Prostate gland (tissue), 2 donors: ENCODE measurements around the gene TGFBR3L. TPM values are rescaled to one million over a fixed set of nuclear protein-coding genes. Genes with fewer than 3 reads are reported as not detected.
A peak's percentile ranks its signal among the peaks of the same experiment; 100 is the strongest.

ENCODE experiments used
- DNase-seq: peaks from one replicate; pipeline ENCODE4 v3.0.0-alpha.2; 2019; ENCODE audit warnings: low spot score
- H3K27ac ChIP-seq, 2 donors: fragments of 200-600 bp; sonication (generic); 2 replicates each; pipeline ENCODE4 v1.5.1; 2017 to 2019
- H3K27me3 ChIP-seq: fragments of 200-600 bp; sonication (generic); replicated peaks from 2 replicates; pipeline ENCODE4 v1.5.1; 2019; ENCODE audit not compliant: insufficient read depth
- H3K36me3 ChIP-seq, 2 donors: fragments of 200-600 bp; sonication (generic); 1 replicate in 1 of 2; 2 replicates in 1 of 2; pipeline versions ENCODE4 v1.5.1 to v1.8.1; 2017 to 2019
- H3K4me1 ChIP-seq: fragments of 200-600 bp; sonication (generic); replicated peaks from 2 replicates; pipeline ENCODE4 v1.5.1; 2019
- H3K4me3 ChIP-seq, 2 donors: fragments of 200-600 bp; sonication (generic); 2 replicates each; pipeline ENCODE4 v1.5.1; 2017 to 2019
- H3K9me3 ChIP-seq: fragments of 200-600 bp; sonication (generic); 2 replicates; pipeline ENCODE4 v1.5.1; 2017
- CTCF ChIP-seq, 4 experiments: fragments of 200-600 bp in 2 of 4; fragments of 450-650 bp in 2 of 4; sonication (generic) in 2 of 4; IDR thresholded peaks; 1 replicate in 3 of 4; 2 replicates in 1 of 4; pipeline ENCODE4 v1.5.1; 2016 to 2019; ENCODE audit warnings: antibody characterized with exemption in 4 of 4, mild to moderate bottlenecking in 2 of 4, moderate library complexity in 2 of 4
- POLR2A ChIP-seq: fragments of 450-650 bp; IDR thresholded peaks from one replicate; pipeline ENCODE4 v1.6.1; 2016; ENCODE audit warnings: antibody characterized with exemption, mild to moderate bottlenecking
- POLR2AphosphoS5 ChIP-seq: sonication (generic); formaldehyde crosslinking; IDR thresholded peaks from one replicate; pipeline ENCODE4 v1.6.1; 2017; ENCODE audit warnings: antibody characterized with exemption
- WGBS: methylation state at CpG from one replicate; pipeline ENCODE4 v1.1.5; 2018; 5-methylcytosine and 5-hydroxymethylcytosine counted together
- intact Hi-C: fragments of 100-400 bp; cut with DNase I; formaldehyde crosslinking; loops from one replicate; pipeline ENCODE4 v1.14.2; 2022
- total RNA-seq, 2 donors: library from RNA; depleted of rRNA; stranded (reverse); fragments of >200 nt; gene quantifications; one replicate each; pipeline ENCODE4 v1.1.0, GENCODE V29; 2016

The TGFBR3L gene
- total RNA-seq, 2 donors from 2014 or later = 3.2 TPM; not detected in 1

- Histone ChIP-seq H3K4me3 (no peak overlapping the region), H3K27ac (peak overlapping the region; percentile 90 to 92), H3K4me1 (peaks cover 17% of the 10 kb centered on the region), H3K9me3 (no peaks in the 10 kb centered on the region), H3K27me3 (no peaks in the 10 kb centered on the region), H3K36me3 (peaks cover 12 to 35% of the 10 kb centered on the region in 2 donors)
- DNase-seq = no peak
- 78% methylated on average over 7 of the region's 7 CpGs for WGBS
- intact Hi-C loops = no loop called here
- TF ChIP-seq CTCF (IDR thresholded peaks at IDR 0.05) (no peak), POLR2AphosphoS5 (no peak)
Observed at GRCh38 chr19:7930765-7931164, 16.1 kb downstream of the TGFBR3L start.

- H3K27ac ChIP-seq = peak overlapping the region; percentile 90 to 92
- H3K9me3 ChIP-seq = no peaks in the 10 kb centered on the region
- WGBS = 88% methylated on average over 36 of the region's 36 CpGs
- H3K36me3 ChIP-seq = peaks cover 12 to 39% of the 10 kb centered on the region in 2 donors
- intact Hi-C loops = no loop called here
- no peaks in the 10 kb centered on the region for H3K27me3 ChIP-seq
- no peak for TF ChIP-seq POLR2A
- no peak for TF ChIP-seq CTCF (IDR thresholded peaks at IDR 0.05)
- TF ChIP-seq POLR2AphosphoS5 = no peak
- peaks cover 17% of the 10 kb centered on the region for H3K4me1 ChIP-seq
- DNase-seq = no peak
- H3K4me3 ChIP-seq = no peak overlapping the region
Observed at GRCh38 chr19:7931221-7932061, 16.8 kb downstream of the TGFBR3L start.

GRCh38 chr19:7932276-7932929 lies 17.8 kb downstream of the TGFBR3L start:
- no peak for DNase-seq
- Histone ChIP-seq H3K4me3 (no peak overlapping the region), H3K27ac (no peak overlapping the region), H3K27me3 (no peaks in the 10 kb centered on the region), H3K9me3 (no peaks in the 10 kb centered on the region), H3K36me3 (peaks cover 12 to 49% of the 10 kb centered on the region in 2 donors), H3K4me1 (peaks cover 17% of the 10 kb centered on the region)
- TF ChIP-seq POLR2A = no peak
- TF ChIP-seq POLR2AphosphoS5 = no peak
- no peak for TF ChIP-seq CTCF (IDR thresholded peaks at IDR 0.05)
- WGBS = 92% methylated on average over 32 of the region's 32 CpGs
- intact Hi-C loops = no loop called here

GRCh38 chr19:7932930-7933300 lies 18.3 kb downstream of the TGFBR3L start:
- Histone ChIP-seq H3K27me3 (no peaks in the 10 kb centered on the region), H3K36me3 (peaks cover 12 to 51% of the 10 kb centered on the region in 2 donors), H3K27ac (no peak overlapping the region), H3K4me1 (peaks cover 14% of the 10 kb centered on the region), H3K4me3 (no peak overlapping the region), H3K9me3 (no peaks in the 10 kb centered on the region)
- no peak for DNase-seq
- TF ChIP-seq CTCF (IDR thresholded peaks at IDR 0.05) = no peak
- no peak for TF ChIP-seq POLR2A
- no peak for TF ChIP-seq POLR2AphosphoS5
- 96% methylated on average over 10 of the region's 10 CpGs for WGBS
- intact Hi-C loops = no loop called here
